Stimulated activated CD4-positive, alpha-beta T cell treated with anti-CD3 and anti-CD28 coated beads, Interleukin-1b, Interleukin-23, amount 100 ng/mL, for 24 hours (primary cell): ENCODE results near the gene RAD54L.
"Not testable (repeated sequence)": the region's sequence is repeated elsewhere in the genome, so short reads cannot be mapped to it uniquely, and the experiment has no call there.

Source experiments
- DNase-seq, 4 experiments: peaks; one replicate each; pipeline ENCODE4 v3.0.0-alpha.2; 2020; ENCODE audit warnings: low read depth in 4 of 4, low spot score in 1 of 4

Gene RAD54L

DNA sequence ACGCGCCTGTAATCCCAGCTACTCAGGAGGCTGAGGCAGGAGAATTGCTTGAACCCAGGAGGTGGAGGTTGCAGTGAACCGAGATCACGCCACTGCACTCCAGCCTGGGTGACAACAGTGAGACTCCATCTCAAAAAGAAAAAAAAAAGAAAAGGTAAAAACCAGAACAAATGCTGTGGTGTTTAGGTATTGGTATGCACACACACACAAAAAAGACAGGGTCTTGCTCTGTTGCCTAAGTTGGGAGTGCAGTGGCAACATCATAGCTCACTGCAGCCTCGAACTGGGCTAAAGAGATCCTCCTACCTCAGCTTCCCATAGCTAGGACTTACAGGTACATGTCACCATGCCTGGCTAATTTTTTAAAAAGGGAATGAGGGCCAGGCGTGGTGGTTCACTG lies 71.7 kb downstream of the RAD54L start:
- DNase-seq: not testable (repeated sequence)

DNA sequence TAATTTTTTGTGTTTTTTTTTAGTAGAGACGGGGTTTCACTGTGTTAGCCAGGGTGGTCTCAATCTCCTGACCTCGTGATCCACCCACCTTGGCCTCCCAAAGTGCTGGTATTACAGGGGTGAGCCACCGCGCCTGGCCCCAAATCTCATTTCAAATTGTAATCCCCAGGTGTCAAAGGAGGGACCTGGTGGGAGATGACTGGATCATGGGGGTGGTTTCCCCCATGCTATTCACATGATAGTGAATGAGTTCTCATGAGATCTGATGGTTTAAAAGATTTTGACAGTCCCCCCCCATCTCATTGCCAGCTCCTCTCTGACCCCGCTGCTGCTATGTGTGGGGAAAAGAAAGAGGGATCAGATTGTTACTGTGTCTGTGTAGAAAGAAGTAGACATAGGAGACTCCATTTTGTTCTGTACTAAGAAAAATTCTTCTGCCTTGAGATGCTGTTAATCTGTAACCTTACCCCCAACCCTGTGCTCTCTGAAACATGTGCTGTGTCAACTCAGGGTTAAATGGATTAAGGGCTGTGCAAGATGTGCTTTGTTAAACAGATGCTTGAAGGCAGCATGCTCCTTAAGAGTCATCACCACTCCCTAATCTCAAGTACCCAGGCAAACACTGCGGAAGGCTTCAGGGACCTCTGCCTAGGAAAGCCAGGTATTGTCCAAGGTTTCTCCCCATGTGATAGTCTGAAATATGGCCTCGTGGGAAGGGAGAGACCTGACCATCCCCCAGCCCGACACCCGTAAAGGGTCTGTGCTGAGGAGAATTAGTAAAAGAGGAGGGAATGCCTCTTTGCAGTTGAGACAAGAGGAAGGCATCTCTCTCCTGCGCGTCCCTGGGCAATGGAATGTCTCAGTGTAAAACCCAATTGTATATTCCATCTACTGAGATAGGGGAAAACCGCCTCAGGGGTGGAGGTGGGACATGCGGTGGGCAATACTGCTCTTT lies 72.7 kb downstream of the RAD54L start:
- not testable (repeated sequence) for DNase-seq

DNA sequence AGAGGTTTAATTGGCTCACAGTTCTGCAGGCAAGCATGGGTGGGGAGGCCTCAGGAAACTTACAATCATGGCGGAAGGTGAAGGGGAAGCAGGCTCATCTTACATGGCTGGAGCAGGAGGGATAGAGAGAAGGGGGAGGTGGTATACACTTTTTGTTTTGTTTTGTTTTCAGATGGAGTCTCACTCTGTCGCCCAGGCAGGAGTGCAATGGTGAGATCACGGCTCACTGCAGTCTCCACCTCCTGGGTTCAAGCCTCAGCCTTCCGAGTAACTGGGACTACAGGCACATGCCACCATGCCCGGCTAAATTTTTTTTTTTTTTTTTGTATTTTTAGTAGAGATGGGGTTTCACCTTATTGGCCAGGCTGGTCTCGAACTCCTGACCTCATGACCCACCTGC lies 74.6 kb downstream of the RAD54L start:
- not testable (repeated sequence) for DNase-seq

DNA sequence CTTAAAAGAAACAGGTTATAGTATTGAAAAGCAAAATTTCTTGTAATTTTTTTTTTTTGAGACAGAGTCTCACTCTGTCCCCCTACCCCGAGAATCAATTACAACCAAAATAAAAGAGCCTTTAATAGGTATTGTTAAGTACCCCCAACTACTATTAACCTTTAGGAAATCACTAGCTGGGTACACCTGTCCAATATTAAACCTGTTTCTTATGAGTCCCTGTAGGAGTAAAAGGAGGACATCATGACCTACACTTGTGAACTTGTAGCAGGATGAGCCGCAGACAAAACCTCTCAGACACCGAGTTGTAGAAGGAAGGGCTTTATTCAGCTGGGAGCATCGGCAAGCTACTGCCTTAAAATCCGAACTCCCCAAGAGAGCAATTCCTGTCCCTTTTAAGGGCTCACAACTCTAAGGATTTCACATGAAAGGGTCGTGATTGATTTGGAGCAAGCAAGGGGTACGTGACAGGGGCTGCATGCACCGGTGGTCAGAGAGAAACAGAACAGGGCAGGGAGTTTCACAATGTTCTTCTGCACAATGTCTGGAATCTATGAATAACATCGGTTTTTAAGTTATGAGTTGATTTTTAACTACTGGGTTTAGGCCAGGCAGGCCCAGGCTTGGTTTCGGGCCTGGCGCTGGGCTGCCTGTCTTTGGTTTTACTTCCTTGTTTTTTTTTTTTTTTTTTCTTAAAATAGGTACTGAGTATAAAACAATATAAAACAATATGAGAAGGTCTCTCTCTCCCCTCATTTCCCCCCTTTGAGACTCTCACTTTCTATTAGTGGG lies 77.9 kb downstream of the RAD54L start:
- not testable (repeated sequence) for DNase-seq
